Thyroid gland (tissue), 4 donors: ENCODE measurements around the gene SP140.

ENCODE experiments used
- CTCF ChIP-seq, 6 experiments: fragments of 200-600 bp in 3 of 6; fragments of 450-650 bp in 3 of 6; sonication (generic) in 3 of 6; IDR thresholded peaks; one replicate each; pipeline ENCODE4 v1.5.1; 2016 to 2019; ENCODE audit warnings: antibody characterized with exemption in 6 of 6, mild to moderate bottlenecking in 2 of 6, inconsistent platforms in 1 of 6, moderate library complexity in 1 of 6
- POLR2A ChIP-seq, 2 donors: fragments of 450-650 bp; IDR thresholded peaks; one replicate each; pipeline ENCODE4 v1.6.1; 2017; ENCODE audit warnings: antibody characterized with exemption in 2 of 2, mild to moderate bottlenecking in 2 of 2, moderate library complexity in 1 of 2

DNA sequence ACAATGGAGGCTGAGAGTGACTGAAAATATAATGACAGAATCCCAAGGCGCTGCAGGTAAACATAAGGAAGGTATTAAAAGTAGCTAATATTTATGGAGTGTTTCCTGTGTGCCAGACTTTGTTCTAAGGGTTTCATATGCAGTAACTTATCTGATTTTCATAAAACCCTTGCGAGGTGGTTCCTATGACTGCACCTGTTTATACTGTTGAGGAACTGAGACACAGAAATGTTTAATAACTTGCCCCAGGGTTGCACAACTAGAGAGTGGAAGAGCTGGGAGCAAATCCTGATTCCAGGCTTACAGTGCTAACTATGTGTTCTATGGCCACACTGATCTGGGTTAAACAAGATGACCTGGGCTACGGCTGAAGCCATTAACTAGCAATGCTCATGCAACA lies 8.1 kb upstream of the SP140 start:
- TF ChIP-seq CTCF (IDR thresholded peaks at IDR 0.05) (no peak), POLR2A (IDR thresholded peaks at IDR 0.05) (no peak)
